ENCODE measurements around the gene MYO5B. TPM values are rescaled to one million over a fixed set of nuclear protein-coding genes. Genes with fewer than 3 reads are reported as not detected.

The MYO5B gene
- total and polyA plus RNA-seq, 8 donors: 9.0 to 25.5 (median 12.1) TPM

DNA sequence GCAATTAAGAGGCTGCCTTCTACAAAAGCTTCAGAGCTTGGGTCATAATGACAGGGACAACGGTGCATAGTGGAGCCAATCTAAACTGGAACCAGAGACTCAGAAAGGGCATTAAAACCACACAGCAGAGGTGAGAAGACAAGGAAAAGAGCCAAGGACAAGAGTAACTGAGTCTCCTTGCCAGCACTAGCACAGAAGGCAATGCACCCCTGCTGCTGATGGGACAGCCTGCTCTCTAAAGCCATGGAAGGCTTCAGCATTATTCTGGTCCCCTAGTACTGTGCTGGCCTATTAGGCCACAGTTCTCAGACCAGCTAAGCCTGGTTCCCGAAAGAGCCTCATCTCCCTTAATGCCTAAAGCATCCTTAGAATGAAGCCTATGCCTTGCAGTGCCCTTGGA lies 15.5 kb downstream of the MYO5B start:
- DNase-seq (no peak), ATAC-seq (no peak)
- no peak overlapping the region for H3K27ac ChIP-seq
- TF ChIP-seq CTCF (IDR thresholded peaks at IDR 0.05): no peak
- no peak overlapping the region for H3K4me3 ChIP-seq
- peaks cover 0 to 6% of the 10 kb centered on the region in 2 donors for H3K27me3 ChIP-seq
- no peaks in the 10 kb centered on the region for H3K4me1 ChIP-seq
- intact Hi-C loops (cut with DNase I): no loop called here
- no peaks in the 10 kb centered on the region for H3K36me3 ChIP-seq
- no peaks in the 10 kb centered on the region for H3K9me3 ChIP-seq

DNA sequence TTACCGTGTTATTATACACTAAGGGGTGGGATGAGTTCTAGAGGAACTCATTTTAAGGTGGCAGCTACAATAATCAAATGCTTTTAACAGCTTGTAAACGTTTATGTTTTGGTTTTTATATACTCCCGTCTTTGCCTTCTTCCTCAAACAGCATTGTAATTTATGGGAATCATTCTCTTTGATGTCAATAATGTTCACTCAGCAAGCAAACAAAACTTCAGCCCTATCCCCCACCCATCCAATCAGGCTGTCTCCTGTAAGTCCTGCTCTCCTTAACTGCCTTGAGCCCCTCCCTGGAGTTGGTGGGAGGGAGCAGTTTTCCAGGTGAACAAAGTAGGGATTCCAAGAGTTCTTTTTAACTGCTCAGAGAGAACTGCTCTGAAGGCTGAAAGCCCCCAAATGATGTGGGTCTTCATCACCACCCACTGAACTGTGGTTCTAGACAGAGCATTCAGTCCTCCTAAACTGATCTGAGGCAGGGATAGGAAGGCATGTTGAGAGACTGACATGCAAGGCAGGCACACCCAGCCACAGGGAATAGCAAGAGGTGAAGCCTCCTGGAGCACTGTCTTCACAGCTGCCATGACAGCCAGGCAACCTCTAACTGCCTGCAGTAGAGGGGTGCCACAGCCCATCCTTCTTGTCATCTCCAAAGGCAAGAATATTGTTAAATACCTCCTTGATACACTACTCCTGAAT lies 17.5 kb downstream of the MYO5B start:
- Histone ChIP-seq H3K27ac (no peak overlapping the region), H3K36me3 (no peaks in the 10 kb centered on the region), H3K4me3 (no peak overlapping the region), H3K27me3 (no peaks in the 10 kb centered on the region), H3K9me3 (no peaks in the 10 kb centered on the region), H3K4me1 (no peaks in the 10 kb centered on the region)
- TF ChIP-seq CTCF (IDR thresholded peaks at IDR 0.05): no peak
- ATAC-seq (no peak), DNase-seq (no peak)
- intact Hi-C loops (cut with DNase I): no loop called here

- DNase-seq: no peak
- no peak for ATAC-seq
- Histone ChIP-seq H3K4me3 (no peak overlapping the region), H3K4me1 (no peaks in the 10 kb centered on the region), H3K27ac (no peak overlapping the region), H3K36me3 (no peaks in the 10 kb centered on the region), H3K9me3 (no peaks in the 10 kb centered on the region), H3K27me3 (no peaks in the 10 kb centered on the region)
- intact Hi-C loops (cut with DNase I): no loop called here
- no peak for TF ChIP-seq CTCF (IDR thresholded peaks at IDR 0.05)
These were observed 22.6 kb downstream of the MYO5B start for GRCh38 chr18:50172367-50172766.

GRCh38 chr18:50171406-50171805 lies 23.5 kb downstream of the MYO5B start:
- DNase-seq (no peak), ATAC-seq (no peak)
- TF ChIP-seq CTCF (IDR thresholded peaks at IDR 0.05): no peak
- Histone ChIP-seq H3K36me3 (no peaks in the 10 kb centered on the region), H3K9me3 (no peaks in the 10 kb centered on the region), H3K27me3 (no peaks in the 10 kb centered on the region), H3K27ac (no peak overlapping the region), H3K4me1 (no peaks in the 10 kb centered on the region), H3K4me3 (no peak overlapping the region)
- intact Hi-C loops (cut with DNase I): no loop called here

- TF ChIP-seq CTCF (IDR thresholded peaks at IDR 0.05): no peak
These were observed 24.9 kb downstream of the MYO5B start for GRCh38 chr18:50170004-50170403.

More at GRCh38 chr18:50170004-50170403, 24.9 kb downstream of the MYO5B start:
- Histone ChIP-seq H3K9me3 (no peaks in the 10 kb centered on the region), H3K4me1 (no peaks in the 10 kb centered on the region), H3K36me3 (no peaks in the 10 kb centered on the region), H3K27ac (no peak overlapping the region), H3K27me3 (no peaks in the 10 kb centered on the region), H3K4me3 (no peak overlapping the region)
- DNase-seq: no peak
- intact Hi-C loops (cut with DNase I): no loop called here
- no peak for ATAC-seq
